PC-3 (cell line): ENCODE measurements around the gene STXBP3. TPM values are rescaled to one million over a fixed set of nuclear protein-coding genes. Genes with fewer than 3 reads are reported as not detected.

ENCODE experiments used
- ATAC-seq: fragments of 200-7000 bp; cut with Tn5 transposase; 2 replicates; pipeline ENCODE4 v1.9.1; 2020; ENCODE audit warnings: mild to moderate bottlenecking, moderate library complexity
- BruUV-seq: library from RNA; stranded (reverse); fragments of 400-500 nt; replicated peaks from 2 replicates; lab custom pipeline; 2021; lab: Mats Ljungman, UMichigan
- CTCF ChIA-PET: fragments of 300-600 bp; sonication (Branson Sonifier 250); formaldehyde crosslinking; loops from one replicate; lab custom pipeline; 2022; ENCODE audit warnings: antibody characterized with exemption; lab: Charles Lee
- POLR2A ChIA-PET: fragments of 300-600 bp; sonication (Branson Sonifier 250); formaldehyde crosslinking; loops from one replicate; lab custom pipeline; 2022; ENCODE audit warnings: antibody characterized with exemption; ENCODE audit not compliant: unreplicated experiment; lab: Charles Lee
- DNase-seq: peaks from one replicate; pipeline ENCODE4 v3.0.0-alpha.2; 2015
- H2AFZ ChIP-seq: fragments of 300-600 bp; sonication (generic); 2 replicates; pipeline ENCODE4 v1.6.0; 2016; ENCODE audit warnings: antibody characterized with exemption, low read length
- H3F3A ChIP-seq: fragments of 300-600 bp; sonication (generic); one replicate; pipeline ENCODE4 v1.6.0; 2017; ENCODE audit warnings: antibody characterized with exemption, low read length, control low read depth, mild to moderate bottlenecking; ENCODE audit not compliant: unreplicated experiment
- H3K27ac ChIP-seq: fragments of 300-600 bp; sonication (generic); 2 replicates; pipeline ENCODE4 v1.5.1; 2016; ENCODE audit warnings: mild to moderate bottlenecking, low read length
- H3K27me3 ChIP-seq: fragments of 300-600 bp; sonication (generic); 2 replicates; pipeline ENCODE4 v1.6.1; 2016; ENCODE audit warnings: low read length, mixed read lengths
- H3K36me3 ChIP-seq: fragments of 300-600 bp; sonication (generic); 2 replicates; pipeline ENCODE4 v1.6.1; 2016; ENCODE audit warnings: low read depth, mixed run types, low read length, mixed read lengths
- H3K4me1 ChIP-seq: fragments of 300-600 bp; sonication (generic); 2 replicates; pipeline ENCODE4 v1.5.1; 2016; ENCODE audit warnings: low read length; ENCODE audit not compliant: insufficient read depth
- H3K4me2 ChIP-seq: fragments of 300-600 bp; sonication (generic); 2 replicates; pipeline ENCODE4 v1.6.0; 2016; ENCODE audit warnings: low read length
- H3K4me3 ChIP-seq: fragments of 300-600 bp; sonication (generic); 2 replicates; pipeline ENCODE4 v1.5.1; 2016; ENCODE audit warnings: mild to moderate bottlenecking, low read length, mixed read lengths
- H3K79me2 ChIP-seq: fragments of 300-600 bp; sonication (generic); 2 replicates; pipeline ENCODE4 v1.6.1; 2017; ENCODE audit warnings: low read length, mixed read lengths
- H3K9ac ChIP-seq: fragments of 300-600 bp; sonication (generic); 2 replicates; pipeline ENCODE4 v1.6.0; 2016; ENCODE audit warnings: mild to moderate bottlenecking, low read length
- H3K9me2 ChIP-seq: fragments of 300-600 bp; sonication (generic); replicated peaks from 2 replicates; pipeline ENCODE4 v1.6.1; 2016; ENCODE audit warnings: mixed run types, low read length, mixed read lengths
- H3K9me3 ChIP-seq: fragments of 300-600 bp; sonication (generic); 2 replicates; pipeline ENCODE4 v1.6.1; 2016; ENCODE audit warnings: low read length, mixed read lengths
- H4K20me1 ChIP-seq: fragments of 300-600 bp; sonication (generic); 2 replicates; pipeline ENCODE4 v1.6.1; 2016; ENCODE audit warnings: low read length, mixed read lengths
- CTCF ChIP-seq: fragments of 300-600 bp; sonication (generic); conservative IDR thresholded peaks from 2 replicates; pipeline ENCODE4 v1.5.1; 2017; ENCODE audit warnings: antibody characterized with exemption, low read depth, mild to moderate bottlenecking, low read length
- EZH2 ChIP-seq: fragments of 300-600 bp; sonication (generic); IDR thresholded peaks from one replicate; pipeline ENCODE4 v1.6.1; 2017; ENCODE audit warnings: antibody characterized with exemption, mild to moderate bottlenecking, low read length; ENCODE audit not compliant: unreplicated experiment
- EZH2phosphoT487 ChIP-seq: fragments of 300-600 bp; sonication (generic); IDR thresholded peaks from 2 replicates; pipeline ENCODE4 v1.6.1; 2018; ENCODE audit warnings: mild to moderate bottlenecking, antibody characterized with exemption, low read length, borderline replicate concordance
- intact Hi-C: fragments of 100-400 bp; cut with micrococcal nuclease; formaldehyde crosslinking; loops from 2 replicates; pipeline ENCODE4 v1.9.0; 2023
- total RNA-seq: library from RNA; depleted of rRNA; stranded (reverse); fragments of >200 nt; gene quantifications from 2 replicates; pipeline ENCODE4 v1.2.3, GENCODE V29; 2014

STXBP3 gene
- total RNA-seq, 1 experiment from 2014 or later: 17.2 TPM

DNA sequence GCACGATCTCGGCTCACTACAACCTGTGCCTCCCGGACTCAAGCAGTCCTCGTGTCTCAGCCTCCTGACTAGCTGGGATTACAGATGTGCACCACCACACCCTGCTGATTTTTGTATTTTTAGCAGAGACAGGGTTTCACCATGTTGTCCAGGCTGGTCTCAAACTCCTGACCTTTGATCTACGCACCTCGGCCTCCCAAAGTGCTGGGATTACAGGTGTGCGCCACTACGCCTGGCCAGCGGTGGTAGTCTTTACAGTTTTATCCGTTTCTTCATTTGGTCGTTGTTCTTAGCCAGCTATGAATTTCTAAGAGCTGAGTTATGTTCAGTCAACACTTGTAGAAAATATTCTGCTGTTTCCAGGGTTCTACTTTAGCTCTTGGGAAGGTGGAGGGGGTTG is 57.1 kb downstream of the STXBP3 start:
- CTCF ChIA-PET: no interaction called here

GRCh38 chr1:108808438-108808837 is 62.0 kb downstream of the STXBP3 start:
- no peak overlapping the region for H3K27ac ChIP-seq
- TF ChIP-seq EZH2: no peak
- no peak for TF ChIP-seq EZH2phosphoT487
- TF ChIP-seq CTCF: no peak
- no peak for ATAC-seq

More for the DNA sequence above, 57.1 kb downstream of the STXBP3 start:
- Histone ChIP-seq H3K4me2 (no peak overlapping the region), H4K20me1 (no peaks in the 10 kb centered on the region), H3K4me3 (no peak overlapping the region), H3K79me2 (no peaks in the 10 kb centered on the region), H3K9me2 (no peaks in the 10 kb centered on the region), H3F3A (no peaks in the 10 kb centered on the region), H3K9ac (no peak overlapping the region), H2AFZ (no peak overlapping the region), H3K36me3 (peaks cover 25% of the 10 kb centered on the region; the same call in 1 of the 2 replicates), H3K27me3 (no peaks in the 10 kb centered on the region), H3K27ac (no peak overlapping the region), H3K4me1 (no peaks in the 10 kb centered on the region), H3K9me3 (no peaks in the 10 kb centered on the region)
- TF ChIP-seq EZH2 (no peak), EZH2phosphoT487 (no peak), CTCF (no peak)
- no TSS peak for BruUV-seq
- intact Hi-C loops: no loop called here
- POLR2A ChIA-PET: no interaction called here
- no peak for ATAC-seq
- DNase-seq: no peak

GRCh38 chr1:108811611-108812010 is 65.1 kb downstream of the STXBP3 start:
- H3K36me3 ChIP-seq: peaks cover 3% of the 10 kb centered on the region; the same call in 1 of the 2 replicates
- no peaks in the 10 kb centered on the region for H4K20me1 ChIP-seq
- CTCF ChIA-PET: no interaction called here
- DNase-seq: no peak
- H3K79me2 ChIP-seq: no peaks in the 10 kb centered on the region
- no peaks in the 10 kb centered on the region for H3K9me3 ChIP-seq
- no peak overlapping the region for H3K4me3 ChIP-seq
- BruUV-seq: no TSS peak
- H3K9me2 ChIP-seq: no peaks in the 10 kb centered on the region
- POLR2A ChIA-PET: no interaction called here
- H2AFZ ChIP-seq: no peak overlapping the region
- ATAC-seq: no peak
- TF ChIP-seq CTCF (no peak), EZH2 (no peak), EZH2phosphoT487 (no peak)
- H3F3A ChIP-seq: no peaks in the 10 kb centered on the region
- no peak overlapping the region for H3K4me2 ChIP-seq
- intact Hi-C loops: no loop called here
- H3K9ac ChIP-seq: no peak overlapping the region
- no peak overlapping the region for H3K27ac ChIP-seq
- no peaks in the 10 kb centered on the region for H3K27me3 ChIP-seq
- peaks cover 32% of the 10 kb centered on the region for H3K4me1 ChIP-seq

More at GRCh38 chr1:108808438-108808837, 62.0 kb downstream of the STXBP3 start:
- ChIA-PET POLR2A (no interaction called here), CTCF (no interaction called here)
- no peak overlapping the region for H3K9ac ChIP-seq
- no peak overlapping the region for H3K4me2 ChIP-seq
- intact Hi-C loops: no loop called here
- H3K9me2 ChIP-seq: no peaks in the 10 kb centered on the region
- H3K4me3 ChIP-seq: no peak overlapping the region
- H3F3A ChIP-seq: no peaks in the 10 kb centered on the region
- no peaks in the 10 kb centered on the region for H3K79me2 ChIP-seq
- H3K27me3 ChIP-seq: no peaks in the 10 kb centered on the region
- peaks cover 8% of the 10 kb centered on the region; the same call in 1 of the 2 replicates for H3K36me3 ChIP-seq
- BruUV-seq: no TSS peak
- no peak for DNase-seq
- H3K4me1 ChIP-seq: peaks cover 11% of the 10 kb centered on the region
- no peak overlapping the region for H2AFZ ChIP-seq
- no peaks in the 10 kb centered on the region for H4K20me1 ChIP-seq
- H3K9me3 ChIP-seq: no peaks in the 10 kb centered on the region
